NCI-H446 (cell line): ENCODE data around the gene SYMPK.
"Not testable (repeated sequence)": the region's sequence is repeated elsewhere in the genome, so short reads cannot be mapped to it uniquely, and the experiment has no call there.

Source experiments
- DNase-seq, 2 experiments: peaks; one replicate each; lab custom pipeline; 2025; lab: John Stamatoyannopoulos, UW

SYMPK gene

DNA sequence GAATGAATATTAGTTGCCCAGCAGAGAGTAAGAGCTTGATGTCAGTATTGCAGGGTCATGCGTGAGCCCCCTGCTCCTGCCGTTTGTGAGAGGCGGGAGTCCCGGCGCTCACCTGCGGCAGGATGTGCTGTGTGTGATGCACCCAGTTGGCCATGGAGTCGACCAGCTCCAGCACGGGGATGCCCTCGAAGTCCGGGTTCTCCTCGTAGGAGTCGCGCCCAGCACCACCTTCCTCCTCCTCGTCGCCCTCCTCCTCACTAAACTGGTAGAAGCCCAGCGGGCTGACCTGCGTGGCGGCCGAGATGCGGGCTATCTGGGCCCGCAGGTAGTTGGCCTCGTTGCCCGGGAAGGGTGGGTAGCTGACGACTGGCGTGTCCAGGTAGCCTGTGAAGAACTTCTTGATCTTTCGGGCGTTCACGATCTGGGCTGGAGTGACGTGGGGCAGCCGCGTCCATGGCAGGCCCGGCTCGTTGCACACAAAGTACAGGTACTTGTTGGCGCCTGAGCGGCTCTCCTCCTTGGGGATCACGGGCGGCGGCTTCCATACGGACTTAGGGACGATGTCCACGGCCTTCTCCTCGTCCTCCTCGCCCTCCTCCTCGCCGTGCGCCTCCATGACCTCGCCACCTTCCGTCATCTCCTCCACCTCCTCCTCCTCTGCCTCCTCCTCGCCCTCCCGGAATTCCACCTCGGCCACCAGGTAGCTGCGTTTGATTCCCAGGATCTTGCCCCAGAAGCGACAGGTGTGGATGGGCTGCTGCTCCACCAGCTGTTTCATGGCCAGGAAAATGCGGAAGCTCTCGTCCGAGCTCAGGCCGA lies 58.6 kb downstream of the SYMPK start:
- DNase-seq: no peak

DNA sequence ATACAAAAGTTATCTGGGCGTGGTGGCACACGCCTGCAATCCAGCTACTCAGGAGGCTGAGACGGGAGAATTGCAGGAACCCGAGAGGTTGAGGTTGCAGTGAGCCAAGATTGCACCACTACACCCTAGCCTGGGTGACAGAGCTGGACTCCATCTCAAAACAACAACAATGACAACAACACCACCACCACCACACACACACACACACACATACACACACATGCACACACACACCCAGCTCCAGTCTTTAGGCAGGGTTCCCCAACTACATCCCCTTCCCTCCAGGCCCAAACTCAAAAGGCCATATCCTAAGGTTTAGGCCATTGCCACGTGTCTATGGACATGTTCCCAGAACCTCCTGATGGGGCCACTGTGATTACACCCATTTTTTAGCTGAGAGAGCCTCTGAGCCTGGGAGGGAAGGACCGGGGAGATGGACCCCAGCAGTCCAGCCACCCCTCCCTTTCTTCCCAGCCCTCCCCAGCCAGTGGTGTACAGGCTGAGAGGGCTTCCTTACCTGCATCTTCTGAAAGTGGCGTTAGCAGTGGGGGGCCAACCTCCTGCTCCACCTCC lies 61.3 kb downstream of the SYMPK start:
- DNase-seq: no peak

DNA sequence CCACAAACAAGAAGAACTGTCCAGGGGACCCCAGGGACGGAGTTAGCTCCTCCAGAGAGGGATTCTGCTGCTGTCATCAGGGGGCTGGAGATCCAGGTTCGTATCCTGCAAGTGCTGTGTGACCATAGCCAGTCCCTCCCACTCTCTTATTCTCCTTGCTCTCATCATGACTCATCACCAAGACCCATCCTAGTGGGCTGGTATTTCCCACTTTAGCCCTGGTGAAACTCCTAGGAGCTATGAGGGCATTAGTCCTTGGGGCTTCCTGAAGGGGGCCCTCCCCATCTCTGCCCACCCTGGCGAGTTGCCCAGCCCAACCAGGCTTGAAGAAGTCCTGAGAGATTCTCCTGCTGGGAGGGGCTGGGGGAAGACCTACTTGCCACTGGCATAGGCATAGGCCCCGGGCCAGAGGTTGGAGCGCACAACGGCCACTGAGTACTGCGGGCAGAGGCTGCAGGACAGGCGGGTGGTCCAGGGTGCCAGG lies 62.8 kb downstream of the SYMPK start:
- no peak for DNase-seq

DNA sequence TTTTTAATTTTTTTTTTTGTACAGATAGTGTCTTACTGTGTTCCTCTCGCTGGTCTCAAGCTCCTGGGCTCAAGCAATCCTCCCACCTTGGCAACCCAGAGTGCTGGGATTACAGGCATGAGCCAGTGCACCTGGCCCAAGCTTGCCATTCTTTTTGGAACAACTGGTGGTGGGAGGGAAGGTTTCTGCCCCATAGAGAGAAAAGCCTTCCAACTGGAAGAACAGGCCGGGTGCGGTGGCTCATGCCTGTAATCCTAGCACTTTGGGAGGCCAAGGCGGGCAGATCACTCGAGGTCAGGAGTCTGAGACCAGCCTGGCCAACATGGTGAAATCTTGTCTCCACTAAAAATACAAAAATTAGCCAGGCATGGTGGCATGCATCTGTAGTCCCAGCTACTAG lies 63.4 kb downstream of the SYMPK start:
- not testable (repeated sequence) for DNase-seq

DNA sequence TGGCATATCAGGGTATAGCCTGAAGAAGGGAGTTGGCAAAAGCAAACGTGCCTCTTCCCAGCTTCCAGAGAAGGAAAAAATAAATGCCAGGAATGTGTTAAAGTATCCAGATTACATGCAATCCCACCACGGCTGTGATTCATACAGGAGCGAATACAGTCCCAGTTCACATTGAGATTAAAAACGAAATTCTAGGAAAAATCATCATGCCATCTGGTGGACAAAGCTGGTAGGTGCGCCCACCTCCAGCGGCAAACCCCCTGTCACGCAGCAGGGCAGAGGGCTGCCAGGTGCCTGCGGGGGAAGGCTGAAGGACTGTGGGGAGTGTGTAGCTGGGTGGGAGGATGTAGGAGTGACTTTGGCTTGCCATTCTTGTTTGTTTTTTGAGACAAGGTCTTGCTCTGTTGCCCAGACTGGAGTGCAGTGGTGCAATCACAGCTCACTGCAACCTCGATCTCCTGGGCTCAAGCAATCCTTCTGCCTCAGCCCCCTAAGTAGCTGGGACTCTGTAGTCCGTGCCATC lies 63.9 kb downstream of the SYMPK start:
- DNase-seq: peak; percentile 19 to 60

DNA sequence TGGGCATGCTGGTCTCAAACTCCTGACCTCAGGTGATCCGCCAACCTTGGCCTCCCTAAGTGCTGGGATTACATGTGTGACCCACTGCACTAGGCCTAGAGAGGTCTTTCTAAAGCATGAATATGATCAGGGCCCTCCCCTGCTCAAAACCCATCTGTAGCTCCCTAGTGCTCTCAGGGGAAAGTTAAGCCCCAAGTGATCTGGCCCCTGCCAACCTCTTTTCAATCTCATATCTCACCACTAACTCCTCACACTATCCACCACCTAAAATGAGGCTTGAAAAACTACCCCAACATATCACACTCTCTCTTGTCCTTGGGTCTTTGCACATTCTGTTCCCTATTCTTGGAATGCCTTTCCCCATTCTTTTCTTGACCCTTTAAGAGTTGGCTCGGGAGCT lies 68.3 kb downstream of the SYMPK start:
- no peak for DNase-seq

DNA sequence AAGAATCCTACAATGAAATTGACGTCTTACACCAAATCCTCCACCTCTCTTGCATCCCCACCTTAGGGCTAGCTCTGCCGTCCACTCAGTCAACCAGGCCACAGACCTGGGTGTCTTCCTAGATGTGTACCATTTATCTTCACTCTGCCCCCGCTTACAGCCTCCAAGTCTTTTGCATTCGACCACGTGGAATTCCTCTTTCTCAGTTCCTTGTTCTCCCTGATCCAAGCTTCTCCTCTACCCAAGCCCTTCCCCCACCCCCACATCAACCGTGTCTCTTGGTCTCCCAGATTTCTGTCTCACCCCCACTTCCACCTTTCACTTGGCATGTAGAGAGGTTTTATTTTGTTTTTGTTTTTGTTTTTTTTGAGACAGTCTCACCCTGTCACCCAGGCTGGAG lies 69.1 kb downstream of the SYMPK start:
- no peak for DNase-seq

DNA sequence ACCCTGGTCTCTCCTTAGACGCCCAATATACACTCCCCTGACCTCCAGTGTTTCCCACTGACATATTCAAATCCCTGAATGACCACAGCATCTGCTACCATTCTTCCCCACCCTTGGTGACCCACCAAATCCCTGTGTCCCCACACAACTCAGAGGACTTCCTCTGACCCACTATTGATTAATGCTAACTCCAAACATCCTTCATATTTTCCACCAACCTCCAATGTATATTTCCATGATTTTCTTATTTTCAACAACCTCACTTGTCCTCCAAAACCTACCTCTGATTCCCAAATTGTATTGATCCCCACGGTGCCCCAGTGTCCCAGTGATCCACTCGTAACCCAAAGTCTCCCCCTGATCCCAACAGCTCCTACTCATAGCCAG lies 69.8 kb downstream of the SYMPK start:
- no peak for DNase-seq

DNA sequence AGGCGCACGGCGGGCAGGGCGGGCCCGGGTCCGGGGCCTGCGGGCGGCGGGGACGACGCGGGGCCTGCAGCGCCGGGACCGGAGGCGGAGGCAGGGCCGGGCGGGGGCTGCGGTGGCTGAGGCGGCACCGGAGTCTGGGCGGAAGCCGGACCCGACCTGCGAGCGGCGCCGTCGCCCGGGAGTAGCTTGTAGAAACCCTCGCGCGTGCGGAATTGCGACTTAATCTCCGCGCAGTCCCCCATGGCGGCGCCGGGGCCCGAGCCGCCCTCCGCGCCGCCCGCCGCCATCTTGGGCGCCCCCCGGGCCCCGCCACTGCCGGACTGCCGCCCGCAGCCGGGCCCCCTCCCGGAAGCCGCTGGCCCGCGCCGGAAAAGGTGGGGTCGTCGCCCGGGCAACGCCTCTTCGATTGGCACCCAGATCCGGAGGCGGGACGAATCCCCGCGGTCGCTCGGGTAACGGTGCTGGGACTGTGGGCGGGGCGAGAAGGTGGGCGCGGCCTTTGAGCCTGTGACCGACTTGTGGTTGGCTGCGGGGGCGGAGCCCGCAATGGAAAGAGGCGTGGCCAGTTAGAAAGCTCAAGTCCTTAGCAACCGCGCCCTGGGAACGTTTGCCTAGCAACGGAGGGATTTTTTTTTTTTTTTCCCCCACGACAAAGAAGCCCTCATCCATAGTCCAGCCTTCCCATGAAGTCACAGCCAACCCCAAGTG lies 70.3 kb downstream of the SYMPK start, which contains the start of gene DMWD:
Gene DMWD (minus strand): TSS at position 376 of the 708 bp plus-strand sequence. CDS start 89 bp downstream, at position 287.
- peak; percentile 99 to 100 for DNase-seq

DNA sequence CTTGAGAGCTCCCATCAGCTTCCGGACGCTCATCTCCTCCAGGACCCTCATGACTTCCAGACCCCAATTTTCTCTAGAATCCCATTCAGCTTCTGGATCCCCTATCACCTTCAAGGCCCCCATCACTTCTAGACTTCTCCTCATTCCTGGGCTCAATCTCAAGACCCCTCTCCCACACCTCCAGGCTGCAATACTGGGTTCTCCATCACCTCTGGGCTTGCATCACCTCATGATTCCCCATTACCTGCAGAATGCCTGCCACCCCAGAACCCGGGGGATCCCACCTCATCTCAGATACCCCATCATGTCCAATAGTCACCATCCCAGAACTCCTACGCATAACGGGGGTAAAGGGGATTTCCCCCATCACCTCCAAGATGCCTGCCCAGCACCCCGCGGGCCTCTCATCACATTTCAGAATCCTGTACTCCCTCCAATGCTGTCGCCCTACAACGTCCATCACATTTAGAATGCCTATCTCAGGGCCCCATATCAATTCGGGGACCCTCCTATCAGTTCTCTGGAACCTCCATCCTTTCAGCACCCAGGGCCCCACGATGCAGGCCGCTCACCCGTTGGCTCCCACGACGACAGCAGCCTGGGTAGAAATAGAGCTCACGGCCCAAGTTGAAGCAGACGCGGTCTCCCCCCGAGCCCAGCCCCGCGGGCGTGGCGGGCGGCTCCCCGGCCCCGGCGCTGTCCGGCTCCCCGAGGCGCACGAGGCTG lies 71.0 kb downstream of the SYMPK start:
- no peak for DNase-seq

DNA sequence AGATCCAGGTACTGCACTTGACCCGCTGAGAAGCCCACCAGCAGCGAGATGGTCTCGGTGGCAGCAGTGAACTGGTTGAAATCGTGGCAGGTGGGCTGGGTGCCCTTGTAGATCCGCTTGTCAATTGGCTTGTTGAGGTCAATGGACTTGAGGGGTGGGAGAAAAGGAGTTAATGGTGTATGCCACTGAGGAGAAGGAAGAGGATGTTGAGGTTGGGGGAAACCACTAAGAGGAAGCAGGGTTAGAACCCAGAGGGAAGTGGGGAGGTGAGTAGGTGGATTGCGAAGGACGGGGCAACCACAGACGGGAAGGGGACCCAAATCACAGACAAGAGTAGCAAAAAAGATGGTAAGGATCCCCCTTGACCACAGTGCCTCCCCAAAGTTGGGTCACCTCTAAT lies 72.0 kb downstream of the SYMPK start:
- DNase-seq: no peak

DNA sequence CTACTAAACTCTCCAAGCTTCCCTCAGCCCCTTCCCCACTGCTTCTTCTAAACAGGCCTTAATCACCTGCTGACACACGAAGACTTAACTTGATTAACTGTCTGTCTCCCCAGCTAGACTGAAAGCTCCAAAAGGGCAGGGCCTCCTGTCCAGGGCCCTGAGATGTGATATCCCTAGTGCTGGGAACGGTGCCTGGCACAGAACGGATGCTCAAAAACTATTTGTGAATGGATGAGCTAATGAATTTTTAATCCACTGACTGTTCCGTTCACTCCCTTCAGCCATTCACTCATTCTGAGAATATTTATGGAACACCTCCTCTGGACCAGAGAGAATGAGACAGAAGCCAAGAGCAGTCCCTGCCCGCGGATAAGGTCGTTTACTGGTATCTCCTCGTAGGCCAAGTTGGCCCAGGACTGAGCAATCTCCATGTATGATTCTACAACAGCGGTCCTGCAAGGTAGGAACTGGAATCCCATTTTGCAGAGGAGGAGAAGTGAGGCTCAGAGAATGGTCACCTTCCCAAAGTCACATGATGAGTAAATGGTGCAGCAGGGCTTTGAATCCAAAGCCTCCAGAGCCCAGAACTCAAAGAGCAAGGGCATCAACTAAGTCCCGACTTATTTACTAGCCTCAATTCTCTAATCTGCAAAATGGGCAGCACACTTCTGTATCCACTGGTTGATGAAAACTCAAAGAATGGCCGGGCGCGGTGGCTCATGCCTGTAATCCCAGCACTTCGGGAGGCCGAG lies 73.7 kb downstream of the SYMPK start:
- no peak for DNase-seq

DNA sequence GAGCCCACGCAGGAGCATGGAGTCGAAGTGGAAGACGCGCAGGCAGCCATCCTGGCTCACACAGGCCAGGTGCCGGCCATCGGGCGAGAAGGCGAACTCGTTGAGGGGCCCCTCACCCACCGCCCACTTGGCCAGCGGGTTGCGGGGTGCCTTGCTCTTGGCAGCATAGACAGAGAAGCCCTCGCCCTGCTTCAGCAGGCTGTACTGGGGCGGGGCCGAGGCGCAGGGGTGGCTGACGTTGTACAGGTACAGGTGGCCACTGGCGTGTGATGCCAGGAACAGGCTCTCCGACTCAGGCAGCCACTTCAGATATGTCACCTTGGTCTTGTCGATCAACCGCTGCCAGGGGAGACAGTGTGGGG lies 76.4 kb downstream of the SYMPK start:
- no peak for DNase-seq

DNA sequence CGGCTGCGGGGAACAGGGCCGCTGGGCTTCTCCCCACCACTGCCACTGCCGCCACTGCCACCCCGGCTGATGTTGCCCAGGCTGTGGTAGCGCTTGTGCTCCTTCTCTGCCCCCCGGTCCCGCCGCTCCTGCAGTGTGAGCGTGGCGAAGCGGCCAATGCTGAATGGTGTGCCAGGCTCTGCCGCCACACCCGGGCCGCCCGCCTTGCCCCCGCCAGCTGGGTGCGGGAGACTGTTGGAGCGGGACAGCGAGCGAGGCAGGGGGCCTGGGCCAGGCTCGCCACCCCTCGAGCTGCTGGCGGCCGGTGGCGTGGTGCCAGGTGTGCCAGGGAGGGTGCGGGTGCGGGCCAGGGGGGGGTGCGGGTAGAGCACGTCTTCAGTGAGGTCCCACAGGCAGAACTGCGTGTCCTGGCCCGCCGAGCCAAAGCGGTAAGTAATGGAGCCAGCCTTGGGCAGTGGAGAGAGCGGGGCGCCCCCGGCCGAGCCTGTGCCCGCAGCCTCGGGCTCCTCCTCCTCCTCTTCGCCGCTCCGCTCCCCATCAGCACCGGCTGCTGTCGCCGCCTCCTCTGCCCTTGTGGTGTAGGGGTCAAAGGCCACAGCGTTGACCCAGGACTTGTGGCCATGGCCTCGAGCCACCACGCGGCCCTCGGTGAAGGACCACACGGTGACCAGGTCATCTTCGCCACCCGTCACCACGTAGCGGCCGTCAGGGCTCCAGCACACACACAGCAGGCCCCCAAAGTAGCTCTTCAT lies 77.0 kb downstream of the SYMPK start:
- no peak for DNase-seq

DNA sequence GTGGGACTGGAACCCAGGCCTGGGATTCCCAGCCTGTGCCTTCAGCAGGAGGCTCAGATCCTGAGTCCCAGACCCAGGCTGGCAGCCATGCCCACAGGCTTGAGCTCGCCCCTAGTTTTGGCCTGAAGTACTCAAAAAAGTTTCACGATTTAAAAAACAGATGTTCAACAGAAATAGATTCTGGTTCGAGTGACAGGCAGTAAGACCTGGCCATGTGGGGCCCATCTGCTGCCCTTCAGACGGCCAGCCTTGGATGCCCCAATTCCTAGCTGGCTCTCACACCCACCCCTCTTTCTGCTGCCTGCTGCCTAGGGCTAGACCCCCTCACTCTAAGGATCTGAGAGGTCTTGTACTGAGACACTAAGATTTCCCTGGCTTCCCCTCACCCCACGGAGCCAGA lies 77.8 kb downstream of the SYMPK start:
- DNase-seq: no peak

DNA sequence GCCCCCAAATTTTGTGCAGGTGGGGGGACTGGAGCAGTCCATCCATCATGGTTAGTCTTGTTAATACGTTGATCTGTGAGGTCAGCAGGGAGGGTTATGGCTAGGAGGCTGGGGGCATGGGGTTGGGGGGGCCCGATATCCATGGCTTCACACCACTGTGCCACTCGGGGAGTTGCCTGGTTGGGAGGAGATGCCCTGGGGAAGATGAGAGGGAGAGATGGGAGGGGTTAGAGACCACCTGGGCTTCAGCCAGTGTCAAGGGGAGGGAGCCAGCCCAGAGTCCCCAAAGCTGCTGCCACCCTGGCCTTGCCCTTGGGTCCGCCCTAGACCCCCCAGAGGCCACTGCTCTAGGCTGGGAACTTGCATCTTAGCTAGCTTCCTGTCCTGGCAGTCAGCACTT lies 78.9 kb downstream of the SYMPK start:
- no peak for DNase-seq

DNA sequence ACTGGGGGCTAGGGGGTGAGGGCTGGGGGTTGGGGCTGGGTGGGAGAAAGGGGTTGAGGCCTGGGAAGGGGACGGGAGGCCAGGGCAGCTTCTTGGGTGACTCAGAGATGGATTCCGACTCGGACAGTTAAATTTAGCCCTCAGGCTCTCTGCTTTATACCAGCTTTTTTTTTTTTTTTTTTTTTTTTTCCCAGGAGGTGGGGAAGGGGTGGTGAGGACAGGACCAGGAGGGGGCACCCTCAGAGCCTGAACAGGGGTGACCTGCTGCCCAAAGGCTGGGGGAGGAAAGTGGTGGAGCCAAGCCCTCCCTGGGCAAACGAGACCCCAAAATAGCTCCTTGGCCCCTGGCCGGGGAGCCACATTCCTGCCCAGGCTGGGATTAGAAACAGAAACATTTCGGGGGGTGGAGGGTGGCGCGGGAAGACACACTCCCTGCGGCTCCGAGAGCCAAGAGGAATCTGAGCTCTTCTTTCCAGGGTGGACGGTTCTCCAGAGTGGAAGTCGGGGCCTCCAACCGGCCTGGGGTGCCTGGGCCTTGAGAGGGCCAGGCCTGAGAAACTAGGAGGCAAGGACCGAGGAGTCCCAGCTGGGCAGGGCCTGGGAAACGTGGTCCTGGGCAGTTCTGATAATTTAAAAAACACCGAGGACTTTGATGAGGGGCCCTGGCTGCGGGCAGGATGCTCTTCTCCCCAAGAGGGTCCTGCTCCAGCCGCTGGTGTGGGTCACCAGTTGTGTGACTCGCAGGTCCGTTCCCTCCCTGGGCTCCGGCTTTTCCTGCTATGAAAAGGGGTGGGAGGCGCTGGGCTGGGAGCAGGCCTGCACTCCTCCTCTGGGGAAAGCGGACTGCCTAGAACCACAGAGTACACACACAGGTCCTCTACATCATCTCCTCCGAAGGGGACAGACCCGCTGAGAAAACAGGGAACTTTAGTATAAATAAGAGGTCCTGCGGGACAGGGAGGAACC lies 79.8 kb downstream of the SYMPK start:
- DNase-seq: no peak

DNA sequence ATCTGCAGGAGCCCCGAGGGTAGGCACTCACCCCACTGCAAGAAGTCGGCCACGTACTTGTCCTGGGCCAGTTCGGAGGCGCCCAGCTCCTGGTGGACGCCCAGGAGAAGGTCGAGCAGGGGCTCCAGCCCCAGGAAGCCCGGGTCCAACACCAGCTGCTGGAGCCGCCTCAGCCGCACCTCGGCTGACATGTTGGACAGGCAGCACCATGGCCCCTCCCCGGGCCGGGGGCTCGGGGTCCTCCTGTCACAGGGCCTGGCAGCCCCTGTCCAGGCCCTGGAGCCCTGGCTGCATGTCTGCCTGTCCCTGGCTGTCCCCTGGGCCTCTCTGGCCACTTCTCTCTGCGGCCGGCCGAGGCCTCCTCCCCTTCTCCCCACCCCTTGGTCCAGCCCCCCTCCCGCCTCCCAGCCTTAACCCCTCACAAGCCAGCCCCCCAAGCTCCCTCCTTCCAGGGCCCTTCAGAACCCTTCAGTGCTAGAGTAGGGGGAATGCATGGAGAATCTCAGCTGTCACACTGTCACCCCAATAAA lies 80.7 kb downstream of the SYMPK start, which contains the start of gene DMPK:
Gene DMPK (minus strand): TSS at position 329 of the 530 bp plus-strand sequence. CDS start 138 bp downstream, at position 191.
- no peak for DNase-seq
